Muscle of arm (tissue), 12 donors: ENCODE data around the gene ODF2. TPM values are rescaled to one million over a fixed set of nuclear protein-coding genes. Genes with fewer than 3 reads are reported as not detected.
"Not testable (repeated sequence)": the region's sequence is repeated elsewhere in the genome, so short reads cannot be mapped to it uniquely, and the experiment has no call there.

Experiments
- DNase-seq: peaks from one replicate; pipeline ENCODE4 v3.0.0-alpha.2; 2013
- polyA plus RNA-seq, 12 donors: library from polyadenylated mRNA; unstranded; fragments of 120-200 nt; gene quantifications; one replicate each; pipeline ENCODE4 v1.2.1, GENCODE V29; 2013; ENCODE audit not compliant: insufficient read length in 12 of 12

Gene ODF2
- polyA plus RNA-seq, 12 donors: 20.9 to 52.4 (median 26.8) TPM; not detected in 1

- DNase-seq: not testable (repeated sequence)
These were observed 33.6 kb upstream of the ODF2 start for GRCh38 chr9:128422022-128422782.

GRCh38 chr9:128422783-128423150, 33.0 kb upstream of the ODF2 start:
- DNase-seq: no peak

- DNase-seq: not testable (repeated sequence)
These were observed 32.5 kb upstream of the ODF2 start for GRCh38 chr9:128423356-128423755.

- DNase-seq: no peak
These were observed 31.5 kb upstream of the ODF2 start for GRCh38 chr9:128424268-128424780.

- DNase-seq: no peak
These were observed 26.9 kb upstream of the ODF2 start for GRCh38 chr9:128428644-128429512.

GRCh38 chr9:128429513-128430086, 26.2 kb upstream of the ODF2 start:
- DNase-seq: no peak

GRCh38 chr9:128431207-128431606, 24.6 kb upstream of the ODF2 start:
- no peak for DNase-seq

- no peak for DNase-seq
These were observed 21.5 kb upstream of the ODF2 start for GRCh38 chr9:128434340-128434739.

- no peak for DNase-seq
These were observed 20.2 kb upstream of the ODF2 start for GRCh38 chr9:128435611-128436010.

GRCh38 chr9:128438343-128439109, 17.3 kb upstream of the ODF2 start:
- DNase-seq: peak; percentile 86

- no peak for DNase-seq
These were observed 16.5 kb upstream of the ODF2 start for GRCh38 chr9:128439273-128439672.

GRCh38 chr9:128442150-128442549, 13.7 kb upstream of the ODF2 start:
- no peak for DNase-seq

- DNase-seq: not testable (repeated sequence)
These were observed 9.3 kb upstream of the ODF2 start for GRCh38 chr9:128446505-128446904.

- DNase-seq: no peak
These were observed 7.1 kb upstream of the ODF2 start for GRCh38 chr9:128448746-128449145.

GRCh38 chr9:128454991-128455390, 815 bp upstream of the ODF2 start:
- no peak for DNase-seq

- peak; percentile 59 for DNase-seq
These were observed 831 bp downstream of the ODF2 start for GRCh38 chr9:128456613-128457061.

GRCh38 chr9:128457207-128457606, 1.4 kb downstream of the ODF2 start:
- DNase-seq: no peak

GRCh38 chr9:128459011-128459410, 3.2 kb downstream of the ODF2 start:
- DNase-seq: no peak

- no peak for DNase-seq
These were observed 13.3 kb downstream of the ODF2 start for GRCh38 chr9:128469070-128469469.

- DNase-seq: no peak
These were observed 14.8 kb downstream of the ODF2 start for GRCh38 chr9:128470560-128470959.

- no peak for DNase-seq
These were observed 17.3 kb downstream of the ODF2 start for GRCh38 chr9:128473104-128473503.

- no peak for DNase-seq
These were observed 20.1 kb downstream of the ODF2 start for GRCh38 chr9:128475867-128476266.
